Smooth muscle cell (in vitro differentiated cells): ENCODE measurements around the gene CELSR2. TPM values are rescaled to one million over a fixed set of nuclear protein-coding genes. Genes with fewer than 3 reads are reported as not detected.

ENCODE experiments used
- DNase-seq: peaks from one replicate; lab custom pipeline; 2025; ENCODE audit not compliant: unreplicated experiment; lab: John Stamatoyannopoulos, UW
- H2AFZ ChIP-seq: fragments of 200-600 bp; sonication (generic); 2 replicates; pipeline ENCODE4 v1.6.0; 2016; ENCODE audit warnings: antibody characterized with exemption, low read depth, mild to moderate bottlenecking
- H3F3A ChIP-seq: fragments of 200-600 bp; sonication (generic); 2 replicates; pipeline ENCODE4 v1.6.0; 2017; ENCODE audit warnings: antibody characterized with exemption, low read depth
- H3K27ac ChIP-seq: fragments of 200-600 bp; sonication (generic); 2 replicates; pipeline ENCODE4 v1.5.1; 2016; ENCODE audit warnings: low read depth, mild to moderate bottlenecking
- H3K27me3 ChIP-seq: fragments of 200-600 bp; sonication (generic); 2 replicates; pipeline ENCODE4 v1.6.1; 2016; ENCODE audit warnings: low read depth, mild to moderate bottlenecking
- H3K36me3 ChIP-seq: fragments of 200-600 bp; sonication (generic); 2 replicates; pipeline ENCODE4 v1.5.1; 2016; ENCODE audit warnings: low read depth
- H3K4me1 ChIP-seq: fragments of 200-600 bp; sonication (generic); 2 replicates; pipeline ENCODE4 v1.5.1; 2016; ENCODE audit warnings: low read depth
- H3K4me2 ChIP-seq: fragments of 200-600 bp; sonication (generic); 2 replicates; pipeline ENCODE4 v1.6.0; 2016; ENCODE audit warnings: mild to moderate bottlenecking
- H3K4me3 ChIP-seq: fragments of 200-600 bp; sonication (generic); 2 replicates; pipeline ENCODE4 v1.5.1; 2016; ENCODE audit warnings: mild to moderate bottlenecking
- H3K79me2 ChIP-seq: fragments of 200-600 bp; sonication (generic); 2 replicates; pipeline ENCODE4 v1.6.0; 2016; ENCODE audit warnings: low read depth, mild to moderate bottlenecking
- H3K9ac ChIP-seq: fragments of 200-600 bp; sonication (generic); 2 replicates; pipeline ENCODE4 v1.6.0; 2016; ENCODE audit warnings: low read depth
- H3K9me3 ChIP-seq: fragments of 200-600 bp; sonication (generic); replicated peaks from 2 replicates; pipeline ENCODE4 v1.5.1; 2016; ENCODE audit warnings: low read depth
- H4K20me1 ChIP-seq: fragments of 200-600 bp; sonication (generic); 2 replicates; pipeline ENCODE4 v1.6.0; 2016; ENCODE audit warnings: low read depth
- CTCF ChIP-seq: fragments of 200-600 bp; sonication (generic); IDR thresholded peaks from 2 replicates; pipeline ENCODE4 v1.5.1; 2017; ENCODE audit warnings: borderline replicate concordance, mild to moderate bottlenecking, antibody characterized with exemption; ENCODE audit not compliant: insufficient read depth, poor library complexity, severe bottlenecking
- WGBS: methylation state at CpG from one replicate; pipeline ENCODE4 v1.1.7; 2016; ENCODE audit warnings: low lambda C conversion rate; 5-methylcytosine and 5-hydroxymethylcytosine counted together
- polyA plus RNA-seq: library from polyadenylated mRNA; unstranded; fragments of >200 nt; fragmentation: Nextera tagmentation; extraction: Ambion mirVana; gene quantifications from 2 replicates; pipeline ENCODE4 v1.2.1, GENCODE V29; 2016
- total RNA-seq: library from RNA; depleted of rRNA; stranded (reverse); fragments of >200 nt; gene quantifications from 2 replicates; pipeline ENCODE4 v1.2.3, GENCODE V29; 2014

Gene CELSR2
- total and polyA plus RNA-seq, 2 experiments from 2014 or later: 1.8 to 3.6 TPM

GRCh38 chr1:109238382-109238781, 11.0 kb upstream of the CELSR2 start:
- H3K27me3 ChIP-seq: no peaks in the 10 kb centered on the region
- H3K79me2 ChIP-seq: no peaks in the 10 kb centered on the region
- no peak overlapping the region for H3K9ac ChIP-seq
- no peak overlapping the region for H3K4me2 ChIP-seq
- peaks cover 8% of the 10 kb centered on the region for H4K20me1 ChIP-seq
- H3K36me3 ChIP-seq: peaks cover 23% of the 10 kb centered on the region
- WGBS: 87% methylated on average over 2 of the region's 2 CpGs
- no peak for DNase-seq
- no peaks in the 10 kb centered on the region for H3K9me3 ChIP-seq
- no peak overlapping the region for H3K4me3 ChIP-seq
- H2AFZ ChIP-seq: no peak overlapping the region
- H3F3A ChIP-seq: peaks cover 20% of the 10 kb centered on the region
- TF ChIP-seq CTCF: no peak
- H3K27ac ChIP-seq: no peak overlapping the region
- H3K4me1 ChIP-seq: peaks cover 21% of the 10 kb centered on the region

DNA sequence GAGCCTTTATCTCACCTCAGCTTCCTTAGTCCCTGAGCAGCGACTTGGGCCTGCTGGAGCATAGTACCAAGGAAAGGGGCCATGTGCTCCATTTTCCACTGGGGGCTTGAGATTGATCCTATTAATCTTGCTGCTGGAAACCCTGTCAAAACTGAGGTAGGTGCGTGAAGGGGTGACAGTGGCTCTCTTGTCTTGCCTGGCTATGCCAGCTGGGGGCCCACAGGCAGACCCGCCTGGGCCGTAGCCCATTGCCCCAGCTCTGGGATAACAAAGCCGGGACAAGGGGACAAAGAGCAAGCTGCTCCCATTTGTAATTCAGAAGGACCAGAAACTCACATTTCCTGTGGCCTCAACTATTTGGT, 10.3 kb upstream of the CELSR2 start:
- peaks cover 7% of the 10 kb centered on the region for H4K20me1 ChIP-seq
- H3K79me2 ChIP-seq: no peaks in the 10 kb centered on the region
- H3K4me3 ChIP-seq: no peak overlapping the region
- no peak overlapping the region for H3K4me2 ChIP-seq
- peak overlapping the region; percentile 40 for H3K27ac ChIP-seq
- peaks cover 21% of the 10 kb centered on the region for H3K4me1 ChIP-seq
- 76% methylated on average over 5 of the region's 5 CpGs for WGBS
- peaks cover 22% of the 10 kb centered on the region for H3K36me3 ChIP-seq
- DNase-seq: no peak
- no peaks in the 10 kb centered on the region for H3K9me3 ChIP-seq
- no peaks in the 10 kb centered on the region for H3K27me3 ChIP-seq
- no peak overlapping the region for H2AFZ ChIP-seq
- TF ChIP-seq CTCF: no peak
- H3F3A ChIP-seq: peaks cover 20% of the 10 kb centered on the region
- no peak overlapping the region for H3K9ac ChIP-seq

DNA sequence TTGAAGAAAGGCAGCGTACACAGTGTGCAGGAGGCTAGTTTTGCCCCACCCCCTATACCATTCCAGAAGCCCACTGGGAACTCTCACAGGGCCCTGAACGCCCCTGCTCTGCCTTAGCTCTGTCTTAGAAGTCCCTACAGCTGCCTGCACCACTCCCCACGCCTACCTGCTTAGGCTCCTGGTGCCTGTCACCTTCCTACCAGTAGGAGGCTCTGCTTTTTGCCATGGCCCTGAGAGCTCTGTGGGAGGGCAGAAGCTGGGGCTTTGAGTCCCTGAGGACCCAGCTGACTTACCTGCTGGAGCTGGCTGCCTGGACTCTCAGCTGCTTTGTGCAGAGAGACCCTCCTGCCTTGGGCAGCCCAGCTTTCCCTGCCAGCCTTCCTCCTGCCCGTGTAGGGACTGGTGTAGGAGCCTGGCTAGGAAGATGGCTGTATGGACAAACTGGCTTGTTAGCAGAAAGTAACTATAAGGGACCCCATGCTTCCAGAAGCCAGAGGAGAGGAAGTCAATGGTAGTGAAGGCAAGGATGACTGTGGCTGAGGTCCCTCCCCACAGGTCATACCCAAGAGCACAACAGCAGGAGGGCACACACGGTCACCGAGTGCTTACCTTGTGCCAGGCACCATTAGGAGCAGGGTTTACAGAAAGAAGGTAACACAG, 9.8 kb upstream of the CELSR2 start:
- H3K4me2 ChIP-seq: no peak overlapping the region
- TF ChIP-seq CTCF: peak; percentile 55
- H3K4me1 ChIP-seq: peaks cover 21% of the 10 kb centered on the region
- DNase-seq: no peak
- 73% methylated on average over 6 of the region's 6 CpGs for WGBS
- H3K4me3 ChIP-seq: no peak overlapping the region
- H4K20me1 ChIP-seq: peaks cover 5% of the 10 kb centered on the region
- no peaks in the 10 kb centered on the region for H3K79me2 ChIP-seq
- no peak overlapping the region for H2AFZ ChIP-seq
- H3K36me3 ChIP-seq: peaks cover 18% of the 10 kb centered on the region
- no peaks in the 10 kb centered on the region for H3K9me3 ChIP-seq
- peak overlapping the region; percentile 40 for H3K27ac ChIP-seq
- H3K9ac ChIP-seq: no peak overlapping the region
- peaks cover 20% of the 10 kb centered on the region for H3F3A ChIP-seq
- H3K27me3 ChIP-seq: no peaks in the 10 kb centered on the region
